Measurements from ENCODE around the gene SLC15A3. TPM values are rescaled to one million over a fixed set of nuclear protein-coding genes. Genes with fewer than 3 reads are reported as not detected.
A peak's percentile ranks its signal among the peaks of the same experiment; 100 is the strongest.

SLC15A3 gene
- polyA plus RNA-seq, 1 of the 3 experiments (the other 2 are of a cell fraction) = not detected

DNA sequence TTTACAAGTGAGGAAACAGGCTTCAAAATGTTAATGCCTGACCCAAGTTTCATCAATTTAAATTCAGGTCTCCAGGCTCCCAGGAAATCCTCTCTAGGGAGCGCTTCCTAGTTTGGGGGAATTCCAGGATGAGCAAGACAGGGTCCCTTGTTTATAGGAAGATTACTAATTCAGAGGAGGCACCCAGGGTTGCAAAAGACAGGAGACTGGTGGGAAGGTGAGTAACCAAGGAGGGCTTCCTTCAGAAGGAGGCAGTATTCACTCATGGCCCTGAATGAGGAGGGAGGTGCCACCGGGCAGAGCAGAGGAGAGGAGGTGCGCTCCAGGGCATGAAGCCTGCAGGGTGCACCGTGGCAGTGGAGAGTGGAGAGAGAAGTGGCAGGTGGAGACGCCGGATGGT lies 26.1 kb downstream of the SLC15A3 start:
- Histone ChIP-seq H3K4me3 (ENCODE audit: low read depth in 2 of 2, low read length in 1 of 2) (peak overlapping the region; percentile 80 to 92; a peak in 3 of 4 replicates), H3K9me2 (no peaks in the 10 kb centered on the region), H3K27me3 (ENCODE audit: insufficient read depth) (no peaks in the 10 kb centered on the region), H3K79me2 (ENCODE audit: insufficient read depth) (no peaks in the 10 kb centered on the region; the same call in 1 of the 2 replicates), H3K9me3 (no peaks in the 10 kb centered on the region), H2AFZ (ENCODE audit: low read depth) (no peak overlapping the region), H3K9ac (peak overlapping the region; percentile 6; the same call in 1 of the 2 replicates), H3K4me2 (peak overlapping the region; percentile 99), H3K4me1 (ENCODE audit: control insufficient read depth in 1 of 2, insufficient read depth in 2 of 2, low read depth in 1 of 2, low read length in 1 of 2) (peaks cover 0 to 28% of the 10 kb centered on the region in 2 experiments; a peak in 3 of 4 replicates), H4K20me1 (ENCODE audit: insufficient read depth) (no peaks in the 10 kb centered on the region), H3K27ac (ENCODE audit: low read depth in 2 of 2, low read length in 1 of 2) (no peak overlapping the region), H3F3A (replicated peaks; ENCODE audit: insufficient read depth) (no peaks in the 10 kb centered on the region), H3K36me3 (replicated peaks in 1 of 2; ENCODE audit: control insufficient read depth in 1 of 2, insufficient read depth in 2 of 2, low read length in 1 of 2) (peaks cover 0 to 39% of the 10 kb centered on the region in 2 experiments)
- WGBS (ENCODE audit: low lambda C conversion rate) = 49% methylated on average over 6 of the region's 6 CpGs
- TF ChIP-seq POLR2AphosphoS5 (IDR thresholded peaks at IDR 0.05; ENCODE audit: low read depth, low read length) = no peak
- no peak for TF ChIP-seq RFX5 (IDR thresholded peaks at IDR 0.05; ENCODE audit: low read length)
- no peak for TF ChIP-seq EZH2phosphoT487 (IDR thresholded peaks at IDR 0.05; ENCODE audit: borderline replicate concordance, low read depth)
- TF ChIP-seq RAD21 (IDR thresholded peaks at IDR 0.05; ENCODE audit: low read length) = no peak
- no peak for TF ChIP-seq MEF2A (IDR thresholded peaks at IDR 0.05; ENCODE audit: borderline replicate concordance, low read depth)
- TF ChIP-seq GABPA (IDR thresholded peaks at IDR 0.05; ENCODE audit: low read depth) = no peak
- no peak for TF ChIP-seq USF2 (IDR thresholded peaks at IDR 0.05; ENCODE audit: borderline replicate concordance, low read depth, low read length)
- TF ChIP-seq SMC3 (IDR thresholded peaks at IDR 0.05; ENCODE audit: low read depth, low read length) = no peak
- TF ChIP-seq, protein P1, sequence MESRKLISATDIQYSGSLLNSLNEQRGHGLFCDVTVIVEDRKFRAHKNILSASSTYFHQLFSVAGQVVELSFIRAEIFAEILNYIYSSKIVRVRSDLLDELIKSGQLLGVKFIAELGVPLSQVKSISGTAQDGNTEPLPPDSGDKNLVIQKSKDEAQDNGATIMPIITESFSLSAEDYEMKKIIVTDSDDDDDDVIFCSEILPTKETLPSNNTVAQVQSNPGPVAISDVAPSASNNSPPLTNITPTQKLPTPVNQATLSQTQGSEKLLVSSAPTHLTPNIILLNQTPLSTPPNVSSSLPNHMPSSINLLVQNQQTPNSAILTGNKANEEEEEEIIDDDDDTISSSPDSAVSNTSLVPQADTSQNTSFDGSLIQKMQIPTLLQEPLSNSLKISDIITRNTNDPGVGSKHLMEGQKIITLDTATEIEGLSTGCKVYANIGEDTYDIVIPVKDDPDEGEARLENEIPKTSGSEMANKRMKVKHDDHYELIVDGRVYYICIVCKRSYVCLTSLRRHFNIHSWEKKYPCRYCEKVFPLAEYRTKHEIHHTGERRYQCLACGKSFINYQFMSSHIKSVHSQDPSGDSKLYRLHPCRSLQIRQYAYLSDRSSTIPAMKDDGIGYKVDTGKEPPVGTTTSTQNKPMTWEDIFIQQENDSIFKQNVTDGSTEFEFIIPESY (IDR thresholded peaks at IDR 0.05; ENCODE audit: borderline replicate concordance, low read depth) = no peak
- TF ChIP-seq FOXJ3 (CRISPR knock-in tag; IDR thresholded peaks at IDR 0.05) = no peak
- TF ChIP-seq NFIC (IDR thresholded peaks at IDR 0.05; ENCODE audit: borderline replicate concordance) = no peak
- no peak for TF ChIP-seq EP300 (IDR thresholded peaks at IDR 0.05; ENCODE audit: borderline replicate concordance in 1 of 2, low read depth in 1 of 2, low read length in 1 of 2)
- no peak for TF ChIP-seq TAF1 (IDR thresholded peaks at IDR 0.05; ENCODE audit: borderline replicate concordance, low read depth, low read length)
- TF ChIP-seq REST (IDR thresholded peaks at IDR 0.05; ENCODE audit: low read depth, low read length) = no peak
- TF ChIP-seq TEAD4 (IDR thresholded peaks at IDR 0.05; ENCODE audit: borderline replicate concordance, insufficient read depth) = no peak
- no peak for TF ChIP-seq RXRA (IDR thresholded peaks at IDR 0.05; ENCODE audit: borderline replicate concordance, low read depth)
- TF ChIP-seq NRF1 (IDR thresholded peaks at IDR 0.05; ENCODE audit: low read depth, low read length) = no peak
- no peak for TF ChIP-seq FOXM1 (IDR thresholded peaks at IDR 0.05; ENCODE audit: low read depth)
- TF ChIP-seq PBX3 (IDR thresholded peaks at IDR 0.05) = no peak
- TF ChIP-seq, protein P2, sequence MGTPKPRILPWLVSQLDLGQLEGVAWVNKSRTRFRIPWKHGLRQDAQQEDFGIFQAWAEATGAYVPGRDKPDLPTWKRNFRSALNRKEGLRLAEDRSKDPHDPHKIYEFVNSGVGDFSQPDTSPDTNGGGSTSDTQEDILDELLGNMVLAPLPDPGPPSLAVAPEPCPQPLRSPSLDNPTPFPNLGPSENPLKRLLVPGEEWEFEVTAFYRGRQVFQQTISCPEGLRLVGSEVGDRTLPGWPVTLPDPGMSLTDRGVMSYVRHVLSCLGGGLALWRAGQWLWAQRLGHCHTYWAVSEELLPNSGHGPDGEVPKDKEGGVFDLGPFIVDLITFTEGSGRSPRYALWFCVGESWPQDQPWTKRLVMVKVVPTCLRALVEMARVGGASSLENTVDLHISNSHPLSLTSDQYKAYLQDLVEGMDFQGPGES (IDR thresholded peaks at IDR 0.05; ENCODE audit: low read depth, low read length) = no peak
- POLR2A ChIA-PET = no interaction called here
- DNase-seq = peak; percentile 34
- CTCF ChIA-PET = interaction anchor here (1.9 kb wide), 1 partner anchor 10 kb away, joined by 6 read pairs; no protein-coding TSS in a partner anchor

Data from SK-N-SH (cell line).